GM10847 (cell line): ENCODE measurements around the gene LRRC45.

Source experiments
- POLR2A ChIP-seq: IDR thresholded peaks from 2 replicates; pipeline ENCODE4 v1.6.1; 2011; ENCODE audit not compliant: insufficient read length; ENCODE audit errors: extremely low read depth

Gene LRRC45

GRCh38 chr17:82010575-82011525 lies 12.3 kb upstream of the LRRC45 start:
- TF ChIP-seq POLR2A, result no peak

- TF ChIP-seq POLR2A, result no peak
Measured at GRCh38 chr17:82011617-82012187, 11.4 kb upstream of the LRRC45 start.

DNA sequence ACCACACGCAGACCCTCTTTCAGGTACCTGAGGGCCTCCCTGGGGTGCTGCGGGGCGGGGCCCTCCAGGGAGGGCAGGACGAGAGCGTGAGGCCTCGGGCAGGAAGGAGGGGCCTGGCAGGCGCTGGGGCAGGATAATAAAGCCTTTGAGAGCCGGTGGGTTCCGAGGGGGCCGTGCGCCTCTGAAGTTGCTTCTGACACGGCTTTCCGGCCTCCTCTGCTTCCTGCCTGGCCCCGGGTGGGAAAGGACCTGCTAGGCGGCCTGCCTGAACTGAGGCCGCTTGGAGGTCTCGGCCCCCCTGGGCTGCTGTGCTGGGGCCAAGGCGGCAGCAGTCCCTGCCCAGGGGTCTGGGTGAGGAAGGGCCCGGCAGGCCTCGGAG lies 10.9 kb upstream of the LRRC45 start:
- no peak for TF ChIP-seq POLR2A

GRCh38 chr17:82012640-82013295 lies 10.3 kb upstream of the LRRC45 start:
- TF ChIP-seq POLR2A, result no peak

DNA sequence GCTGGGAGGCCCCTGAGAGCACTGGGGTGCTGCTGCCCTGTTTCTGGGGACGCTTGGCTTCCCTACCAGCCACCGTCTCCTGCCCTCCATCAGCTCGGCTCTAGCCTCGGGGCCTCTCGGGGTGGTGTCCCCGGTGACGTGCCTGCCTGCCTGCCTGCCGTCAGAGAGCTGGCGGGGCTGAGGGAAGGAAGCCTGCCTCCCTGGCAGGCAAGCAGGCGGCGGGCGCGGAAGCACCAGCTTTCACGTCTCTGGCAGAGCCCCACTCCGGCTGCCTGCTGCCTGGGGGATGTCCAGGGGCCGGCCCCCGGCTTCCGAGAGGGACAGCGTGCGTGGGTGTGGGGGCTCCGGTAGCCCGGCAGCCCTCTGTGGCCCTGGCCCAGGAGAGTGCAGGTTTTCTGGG lies 9.8 kb upstream of the LRRC45 start:
- no peak for TF ChIP-seq POLR2A

DNA sequence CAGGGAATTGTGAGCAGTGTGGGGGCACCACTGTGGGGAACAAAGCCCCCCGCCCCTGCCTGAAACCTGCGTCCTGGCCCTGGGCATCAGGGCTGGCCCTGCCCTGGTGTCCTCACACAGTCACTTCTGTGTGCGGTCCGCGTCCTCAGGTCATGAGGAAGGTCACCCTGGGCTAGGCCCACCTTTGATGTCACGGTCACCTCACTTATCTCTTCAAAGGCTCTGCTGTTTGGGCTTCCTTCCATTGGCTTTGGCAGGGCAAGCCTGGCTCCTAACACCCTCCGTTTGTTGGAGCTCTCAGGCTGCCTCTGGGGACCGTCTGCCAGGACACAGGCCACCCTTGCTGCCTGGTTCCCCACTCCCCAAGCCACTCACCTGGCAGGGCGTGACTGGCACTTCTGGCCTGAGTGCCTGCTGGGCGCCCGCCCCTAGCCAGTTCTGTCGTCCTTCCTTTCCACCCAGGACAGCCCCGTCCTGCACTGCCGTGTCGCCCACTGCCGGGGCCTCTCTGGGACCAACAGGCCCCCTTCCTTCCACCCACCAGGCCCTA lies 9.3 kb upstream of the LRRC45 start:
- no peak for TF ChIP-seq POLR2A

GRCh38 chr17:82014432-82014831 lies 8.7 kb upstream of the LRRC45 start:
- TF ChIP-seq POLR2A, result no peak

- no peak for TF ChIP-seq POLR2A
Measured at GRCh38 chr17:82014971-82015310, 8.2 kb upstream of the LRRC45 start.

- no peak for TF ChIP-seq POLR2A
Measured at GRCh38 chr17:82015311-82015971, 7.7 kb upstream of the LRRC45 start.

DNA sequence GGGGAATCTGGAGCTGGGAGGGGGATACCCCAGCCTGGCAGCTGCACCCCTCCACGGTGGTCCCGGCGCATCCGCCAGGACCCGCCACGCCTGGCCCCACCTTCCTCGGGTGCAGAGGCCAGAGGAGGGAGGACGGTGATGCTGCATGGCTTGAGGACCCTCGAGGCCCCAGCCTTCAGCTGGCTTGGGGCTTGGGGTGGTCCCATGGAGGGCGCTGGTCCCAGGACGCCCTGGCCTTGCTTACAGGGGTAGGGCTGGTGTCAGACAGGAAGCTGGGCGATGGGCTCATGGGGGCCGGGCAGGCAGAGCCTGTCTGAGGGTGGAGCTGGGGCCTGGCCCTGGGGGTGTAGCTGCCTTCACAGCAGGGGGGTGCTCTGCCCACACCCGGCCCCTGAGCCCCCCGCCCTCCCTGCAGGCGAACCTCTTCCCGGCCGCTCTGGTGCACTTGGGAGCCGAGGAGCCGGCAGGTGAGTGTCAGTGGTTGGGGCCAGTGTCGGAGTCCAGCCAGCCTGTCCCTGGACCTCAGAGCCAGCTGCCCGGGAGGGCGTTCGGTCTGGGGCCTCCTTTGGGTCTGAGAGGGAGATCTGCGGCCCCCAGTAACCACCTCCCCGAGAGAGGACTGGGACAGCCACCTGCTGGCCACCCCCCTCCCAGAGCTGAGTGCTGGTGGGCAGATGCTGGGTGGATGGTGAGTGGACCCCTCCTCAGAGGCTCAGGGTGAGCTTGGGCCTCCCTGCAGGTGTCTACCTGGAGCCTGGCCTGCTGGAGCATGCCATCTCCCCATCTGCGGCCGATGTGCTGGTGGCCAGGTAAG lies 6.8 kb upstream of the LRRC45 start:
- TF ChIP-seq POLR2A, result no peak

GRCh38 chr17:82016875-82017459 lies 6.1 kb upstream of the LRRC45 start:
- no peak for TF ChIP-seq POLR2A

GRCh38 chr17:82017612-82018151 lies 5.4 kb upstream of the LRRC45 start:
- TF ChIP-seq POLR2A, result no peak

DNA sequence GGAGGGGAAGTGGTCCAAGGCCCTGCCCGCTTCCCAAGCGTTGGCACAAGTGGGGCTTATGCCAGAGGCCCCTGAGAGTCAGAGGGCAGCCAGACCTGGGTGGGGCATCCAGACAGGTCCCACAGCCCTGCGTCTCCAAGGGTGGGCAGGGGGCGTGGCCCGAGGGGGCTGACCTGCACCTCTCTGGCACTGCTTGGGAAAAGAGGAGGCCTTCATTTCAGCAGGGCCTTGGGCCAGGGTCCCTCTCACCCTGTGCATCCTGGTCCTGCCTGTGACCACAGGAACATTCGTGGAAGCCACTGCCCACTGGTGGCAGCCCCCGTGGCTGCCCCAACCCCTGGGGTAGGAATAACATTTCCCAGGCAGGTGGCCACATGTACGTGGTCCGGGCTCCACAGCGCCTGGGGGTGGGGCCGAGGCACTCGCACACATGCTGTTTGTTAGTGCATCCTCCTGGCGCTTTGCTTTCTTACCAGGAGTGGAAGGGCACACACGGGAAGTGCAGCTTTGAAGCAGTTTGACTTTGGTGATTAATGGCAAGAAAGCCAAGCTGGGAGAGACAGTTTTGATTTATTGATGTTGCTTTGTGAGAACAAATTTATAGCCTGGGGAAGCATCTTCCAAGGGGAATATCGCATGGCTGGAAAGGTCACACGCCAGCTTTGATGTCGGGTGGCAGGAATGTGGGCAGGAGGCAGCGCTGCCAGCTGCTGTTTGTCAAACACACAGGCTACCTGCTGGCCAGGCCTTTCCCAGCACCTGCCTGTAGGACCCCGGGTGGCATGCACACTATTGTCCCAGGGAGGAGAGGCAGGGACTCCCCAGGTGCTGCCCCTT lies 4.7 kb upstream of the LRRC45 start:
- no peak for TF ChIP-seq POLR2A
